GM12891 (cell line): ENCODE measurements around the gene MYO1D.

ENCODE experiments used
- PAX5 ChIP-seq: IDR thresholded peaks from 2 replicates; pipeline ENCODE4 v1.6.1; 2011; ENCODE audit warnings: low read length, moderate library complexity, mild to moderate bottlenecking; ENCODE audit not compliant: insufficient read depth, severe bottlenecking
- POLR2A ChIP-seq: IDR thresholded peaks from 2 replicates; pipeline ENCODE4 v1.6.1; 2011; ENCODE audit warnings: low read depth, low read length, control low read depth
- POLR2AphosphoS5 ChIP-seq: IDR thresholded peaks from 2 replicates; pipeline ENCODE4 v1.6.1; 2011; ENCODE audit warnings: low read depth, low read length, control low read depth
- POU2F2 ChIP-seq: IDR thresholded peaks from 2 replicates; pipeline ENCODE4 v1.6.1; 2011; ENCODE audit warnings: low read depth, mild to moderate bottlenecking, control low read depth, low read length, moderate library complexity
- TAF1 ChIP-seq: IDR thresholded peaks from 2 replicates; pipeline ENCODE4 v1.6.1; 2011; ENCODE audit warnings: low read depth, low read length, control low read depth

- TF ChIP-seq POLR2AphosphoS5 (no peak), PAX5 (no peak), POLR2A (no peak), TAF1 (no peak), POU2F2 (no peak)
Observed at GRCh38 chr17:32551186-32551955, 325.6 kb downstream of the MYO1D start.
